ENCODE measurements around the gene PTPRG.

Gene PTPRG

DNA sequence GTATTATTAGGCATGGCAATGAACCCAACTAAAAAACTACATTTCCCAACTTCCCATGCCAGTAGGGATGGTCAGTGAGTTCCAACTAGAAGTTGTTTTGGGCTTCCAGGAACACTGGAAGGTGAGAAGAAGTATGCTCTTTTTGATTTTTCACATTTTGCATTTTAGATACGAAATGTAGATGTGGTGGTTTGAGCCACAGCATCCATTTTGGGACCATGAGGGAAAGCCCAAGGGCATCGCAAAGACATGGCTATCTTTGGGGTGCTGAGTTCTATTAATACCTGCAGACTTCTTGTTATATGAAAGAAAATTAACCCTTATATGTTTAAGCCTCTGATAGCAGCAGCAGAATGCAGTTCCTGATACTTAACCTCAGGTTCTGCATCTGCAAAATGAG is 62.9 kb downstream of the PTPRG start:
- DNase-seq: no peak

DNA sequence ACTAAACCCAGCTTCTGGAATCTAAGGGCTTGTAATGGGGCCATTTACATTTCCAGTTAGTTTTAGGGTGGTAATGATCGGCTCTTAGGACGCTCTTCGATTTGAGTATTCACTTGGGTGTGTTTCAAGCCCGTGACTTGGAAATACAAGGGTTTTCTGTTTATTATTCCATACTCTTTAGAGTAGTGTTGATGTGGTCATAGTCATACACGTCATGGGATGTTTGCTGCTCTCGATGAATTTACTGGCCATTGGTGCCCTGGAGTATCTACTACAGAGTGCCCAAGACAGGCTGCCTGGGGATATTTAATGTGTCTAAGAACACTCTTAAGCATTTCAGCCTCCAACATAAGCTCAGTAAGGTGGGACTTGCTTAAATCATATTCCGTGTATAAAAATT is 64.1 kb downstream of the PTPRG start:
- DNase-seq: no peak

DNA sequence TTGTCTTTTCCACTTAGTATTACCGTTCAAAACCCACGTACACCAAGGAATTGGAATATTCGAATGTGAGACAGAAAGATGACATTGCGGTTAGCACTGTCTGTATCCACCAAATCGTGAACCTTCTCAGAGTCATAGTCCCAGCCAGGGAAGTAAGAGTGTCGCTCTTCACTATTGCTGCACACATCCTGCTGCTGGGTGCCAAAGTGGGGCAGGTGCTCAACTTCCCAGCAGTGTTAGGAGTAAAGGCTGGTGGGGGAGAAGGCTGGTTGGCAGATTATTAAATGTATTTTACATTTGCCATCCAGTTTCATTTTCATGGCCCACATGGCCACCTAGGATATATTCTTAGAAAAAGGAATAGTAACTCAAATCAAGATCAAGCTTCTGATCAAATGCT is 65.1 kb downstream of the PTPRG start:
- no peak for DNase-seq

- DNase-seq: no peak
These were observed 66.4 kb downstream of the PTPRG start for GRCh38 chr3:61627768-61628185.

DNA sequence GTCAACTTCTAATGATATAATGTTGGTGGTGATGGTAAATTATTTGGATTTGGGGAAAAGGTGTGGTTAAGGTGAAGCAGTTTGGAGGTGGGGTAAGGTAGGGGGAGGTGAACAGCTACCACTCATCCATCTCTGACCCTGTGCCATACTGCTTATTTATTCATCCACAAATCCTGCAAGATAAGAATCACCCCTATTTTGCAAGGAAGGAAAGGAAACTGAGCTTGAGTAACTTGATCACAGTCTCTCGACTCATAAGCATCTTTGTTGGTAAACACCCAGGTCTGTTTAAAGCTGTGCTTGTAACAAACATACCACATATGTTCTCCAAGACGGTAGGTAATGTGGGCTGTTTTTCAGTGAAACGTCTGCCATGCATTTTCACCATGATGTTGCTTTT is 67.3 kb downstream of the PTPRG start:
- DNase-seq: no peak

DNA sequence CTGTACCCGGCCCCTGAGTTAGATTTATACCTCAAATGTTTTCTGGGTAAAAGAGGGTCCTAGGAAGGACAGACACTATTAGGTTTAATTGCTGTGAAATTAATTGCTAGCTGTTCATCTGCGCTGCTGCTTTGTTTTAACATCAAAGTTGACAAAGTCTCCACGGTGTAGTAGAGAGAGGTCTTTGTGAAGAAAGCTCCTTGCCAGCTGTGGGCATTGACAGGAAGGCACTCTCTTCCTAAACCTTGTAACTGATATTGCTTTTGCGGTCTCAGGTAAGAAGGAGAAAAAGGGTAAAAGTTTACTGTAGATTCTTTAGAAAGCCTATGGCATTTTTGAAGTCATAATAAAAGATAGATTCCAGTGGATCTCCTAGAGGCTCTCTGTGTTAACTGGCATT is 68.1 kb downstream of the PTPRG start:
- no peak for DNase-seq

GRCh38 chr3:61631108-61631769 is 69.9 kb downstream of the PTPRG start:
- DNase-seq: no peak

DNA sequence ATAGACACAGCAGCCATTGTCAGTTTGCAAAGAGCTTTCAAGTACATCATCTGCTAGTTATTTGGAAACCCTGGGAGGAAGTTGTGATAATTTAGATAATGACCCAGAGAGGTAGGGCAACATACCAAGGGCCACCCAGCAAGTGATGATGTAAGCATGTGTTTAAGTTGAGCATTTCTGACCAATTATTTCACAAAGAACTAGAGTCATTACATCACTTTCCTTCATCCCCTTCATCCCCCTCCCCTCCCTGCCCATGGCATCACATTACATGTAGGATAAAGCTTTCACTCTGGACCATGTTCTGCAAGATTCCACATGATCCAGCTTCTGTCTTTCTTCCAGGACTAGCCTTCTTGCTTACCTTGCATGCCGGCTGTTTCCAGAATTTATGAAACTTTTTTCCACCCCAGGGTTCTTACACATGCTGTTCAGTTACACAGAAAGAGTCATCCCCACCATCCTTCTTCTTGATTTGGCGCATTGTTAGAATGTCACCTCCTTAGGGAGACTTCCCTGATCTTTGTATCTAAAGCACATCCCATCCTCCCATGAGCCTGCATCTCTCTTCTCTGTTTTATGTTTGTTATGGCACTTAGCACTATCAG is 71.3 kb downstream of the PTPRG start:
- no peak for DNase-seq

DNA sequence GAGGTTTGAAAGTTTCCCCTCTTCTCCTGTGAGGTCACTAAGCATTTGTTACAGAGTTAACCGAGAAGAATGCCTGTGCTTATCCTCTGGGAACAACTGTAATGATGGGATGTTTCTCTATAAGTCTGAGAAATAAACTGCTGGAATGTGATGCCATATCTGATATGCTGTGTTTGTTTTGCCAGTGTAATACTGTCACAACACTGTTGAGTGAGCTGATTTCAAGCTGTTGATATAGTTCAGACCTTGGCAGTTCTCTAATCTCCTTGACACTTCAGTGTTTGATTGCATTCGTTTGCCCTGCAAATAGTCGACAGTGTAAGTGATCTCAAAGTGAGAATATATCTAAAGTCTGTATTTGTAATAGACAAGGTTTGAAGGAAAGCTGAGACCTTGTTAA is 73.3 kb downstream of the PTPRG start:
- DNase-seq: no peak

GRCh38 chr3:61637088-61638051 is 76.0 kb downstream of the PTPRG start:
- no peak for DNase-seq

- no peak for DNase-seq
These were observed 77.4 kb downstream of the PTPRG start for GRCh38 chr3:61638741-61639140.

DNA sequence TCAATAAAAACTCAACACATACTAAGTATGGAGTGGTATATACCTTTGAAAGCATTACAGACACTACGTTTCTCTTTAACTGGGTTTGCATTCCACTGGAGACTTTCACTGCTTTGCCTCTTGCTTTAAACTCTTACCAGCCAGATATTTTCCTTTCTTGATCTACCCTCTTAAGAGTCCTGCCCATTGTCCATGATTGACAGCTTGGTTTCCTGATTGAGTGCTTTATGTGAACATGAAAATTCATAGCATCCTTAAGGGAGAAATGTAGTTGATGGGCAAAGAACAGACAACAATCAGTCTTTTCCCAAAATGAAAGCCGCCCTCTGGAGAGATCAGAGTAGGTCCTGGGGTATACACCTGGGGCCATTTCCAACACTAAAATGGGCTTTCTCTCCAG is 78.6 kb downstream of the PTPRG start:
- DNase-seq: no peak

GRCh38 chr3:61645148-61645547 is 83.8 kb downstream of the PTPRG start:
- DNase-seq: no peak

DNA sequence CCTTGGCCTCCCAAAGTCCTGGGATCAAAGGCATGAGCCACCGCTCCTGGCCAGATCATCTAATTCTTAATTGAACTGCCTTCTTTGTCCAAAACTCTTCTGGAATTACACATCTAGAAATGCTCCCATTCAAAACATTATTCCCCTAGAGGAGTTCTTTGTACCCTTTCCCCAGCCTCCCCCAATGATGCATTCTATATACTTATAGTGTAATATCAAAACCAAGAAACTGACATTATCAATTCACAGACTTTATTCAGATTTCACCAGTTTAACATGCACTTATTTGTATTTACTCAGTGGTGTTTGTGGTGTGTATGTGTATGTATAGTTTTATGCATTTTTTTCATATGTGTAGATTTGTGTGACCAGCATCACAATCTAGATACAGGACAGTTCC is 85.0 kb downstream of the PTPRG start:
- no peak for DNase-seq

- no peak for DNase-seq
These were observed 85.6 kb downstream of the PTPRG start for GRCh38 chr3:61646851-61647525.

DNA sequence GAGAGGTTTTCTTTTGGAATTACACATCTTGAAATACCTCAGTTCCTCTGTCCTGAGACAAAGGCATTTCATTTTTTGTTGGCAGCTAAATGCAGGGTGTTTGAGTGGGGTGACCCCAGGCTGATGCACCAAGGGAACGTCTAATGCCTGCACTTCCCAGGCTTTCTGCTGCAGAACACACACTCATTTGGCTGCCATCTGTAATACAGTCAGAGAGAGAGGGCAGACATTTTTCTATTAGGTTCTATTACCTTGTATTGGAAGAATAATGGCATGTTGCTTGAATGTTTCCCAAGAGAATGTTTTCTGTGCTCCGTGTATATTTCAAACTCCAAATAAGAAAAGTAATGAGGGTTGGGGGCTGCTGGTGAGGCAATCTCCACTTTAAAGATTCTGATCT is 87.1 kb downstream of the PTPRG start:
- no peak for DNase-seq

GRCh38 chr3:61649381-61650170 is 88.2 kb downstream of the PTPRG start:
- DNase-seq: no peak

DNA sequence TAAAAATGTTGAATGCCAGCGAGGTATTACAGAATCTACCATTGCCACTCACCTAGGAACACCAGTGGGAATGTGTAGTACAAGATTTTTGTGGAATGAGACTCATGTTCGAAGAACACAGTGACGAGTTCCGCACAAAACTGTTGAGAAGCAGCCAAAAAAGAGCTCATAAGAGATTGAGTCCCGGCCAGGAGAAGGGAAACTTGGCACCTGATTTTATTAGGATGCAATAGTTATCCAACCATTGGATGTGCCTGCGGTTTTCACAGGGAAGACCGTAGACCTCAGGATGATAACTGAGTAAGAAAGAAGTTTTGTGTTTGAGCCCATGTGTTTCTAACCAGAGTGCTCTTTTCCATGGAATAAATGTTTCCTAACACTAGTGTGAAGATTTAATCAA is 88.9 kb downstream of the PTPRG start:
- no peak for DNase-seq

GRCh38 chr3:61650719-61651410 is 89.5 kb downstream of the PTPRG start:
- no peak for DNase-seq

- no peak for DNase-seq
These were observed 96.3 kb downstream of the PTPRG start for GRCh38 chr3:61657689-61658088.

- DNase-seq: no peak
These were observed 101.5 kb downstream of the PTPRG start for GRCh38 chr3:61662861-61663260.

Measured in hematopoietic multipotent progenitor cell treated with erythropoietin and hydrocortisone succinate and interleukin-3 and kit ligand, for 6 days (in vitro differentiated cells).